Erythroblast (primary cell): ENCODE results near the gene EXD2.

ENCODE experiments used
- GATA1 ChIP-seq: IDR thresholded peaks from 2 replicates; pipeline ENCODE4 v1.6.1; 2011; ENCODE audit warnings: low read depth, mild to moderate bottlenecking, control low read depth, low read length, moderate library complexity
- POLR2A ChIP-seq: IDR thresholded peaks from 2 replicates; pipeline ENCODE4 v1.6.1; 2011; ENCODE audit warnings: mild to moderate bottlenecking, low read length

DNA sequence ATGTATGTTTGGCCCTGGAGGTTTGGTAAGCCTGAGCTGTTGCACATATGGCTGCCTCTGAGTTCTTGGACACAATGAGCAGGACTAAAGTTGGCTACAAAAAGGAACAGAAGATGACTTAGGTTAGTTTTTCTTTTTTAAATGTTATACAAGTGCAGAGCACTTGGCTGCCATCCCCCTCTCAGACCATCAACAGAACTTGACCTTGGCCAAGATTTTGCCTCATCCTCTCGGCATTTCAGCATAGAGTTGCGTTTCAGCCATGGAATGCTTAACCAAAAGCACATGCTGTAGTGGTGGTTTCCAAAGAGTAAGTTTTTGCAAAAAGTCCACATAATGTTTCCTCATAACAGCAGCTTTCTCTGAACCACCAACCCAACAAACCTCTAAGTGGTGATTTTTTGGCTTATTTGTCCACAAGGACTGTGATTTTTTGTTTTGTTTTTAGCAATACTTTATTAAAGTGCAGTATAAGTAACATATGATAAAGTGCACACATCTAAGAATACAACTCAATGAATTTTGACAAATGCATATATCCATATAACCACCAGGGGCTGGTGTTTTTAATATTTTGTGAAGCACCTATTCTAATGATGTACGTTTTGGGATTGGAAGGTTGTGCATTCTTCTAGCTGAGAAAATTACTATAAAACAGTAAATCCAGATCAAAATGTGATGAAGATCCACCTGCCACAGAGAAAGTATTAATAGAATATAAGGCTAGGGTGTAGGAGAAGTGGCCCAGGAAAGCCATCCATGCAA lies 56.6 kb downstream of the EXD2 start:
- TF ChIP-seq POLR2A (no peak), GATA1 (no peak)
